ENCODE measurements around the gene ARRDC4.

ARRDC4 gene

DNA sequence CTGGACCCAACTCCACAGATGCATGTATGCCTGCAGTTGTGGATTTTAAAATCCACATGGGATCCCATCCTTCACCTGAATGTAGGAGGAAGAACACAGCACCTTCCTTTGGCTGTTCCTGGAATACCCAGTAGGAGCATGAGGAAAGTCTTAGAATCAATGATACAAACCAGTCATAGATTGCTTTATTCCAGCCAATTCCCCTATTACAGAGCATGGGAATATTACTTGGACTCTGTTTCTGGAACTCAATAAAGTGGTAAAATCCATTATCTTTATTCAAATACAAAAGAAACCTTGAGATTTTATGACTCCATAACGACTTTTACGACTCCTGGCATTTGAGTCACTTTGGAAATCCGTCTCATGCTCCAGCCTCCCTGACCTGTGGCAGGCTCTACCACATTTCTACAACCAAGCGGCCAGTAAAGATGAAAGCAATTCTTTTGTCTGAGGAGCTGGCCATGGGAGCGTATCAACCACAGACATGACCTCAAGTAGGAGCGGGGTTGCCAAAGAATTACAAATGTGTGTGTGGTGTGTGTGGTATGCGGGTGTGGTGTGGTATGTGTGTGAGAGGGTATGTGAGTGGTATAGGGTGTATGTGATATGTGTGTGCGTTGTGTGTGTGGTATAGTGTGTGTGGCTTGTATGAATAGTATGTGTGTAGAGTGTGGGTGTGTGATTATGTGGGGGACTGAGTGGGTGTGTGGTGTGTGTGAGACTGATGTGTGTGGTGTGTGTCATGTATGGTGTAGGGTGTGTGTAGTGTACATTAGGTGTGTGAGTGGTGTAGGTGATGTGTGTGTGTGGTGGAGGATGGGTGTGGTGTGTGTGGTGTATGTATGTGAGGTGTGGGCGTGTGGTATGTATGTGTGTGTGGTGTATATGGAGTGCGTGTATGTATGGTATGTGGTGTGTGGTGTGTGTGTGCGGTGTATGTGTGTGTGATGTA, 40.0 kb downstream of the ARRDC4 start:
- Mint-ChIP-seq H3K4me1 (ENCODE audit: low read depth) (peaks cover 8% of the 10 kb centered on the region), H3K4me3 (no peak overlapping the region), H3K9me3 (no peaks in the 10 kb centered on the region), H3K27me3 (no peaks in the 10 kb centered on the region), H3K27ac (no peak overlapping the region), H3K36me3 (ENCODE audit: low read depth) (no peaks in the 10 kb centered on the region)

DNA sequence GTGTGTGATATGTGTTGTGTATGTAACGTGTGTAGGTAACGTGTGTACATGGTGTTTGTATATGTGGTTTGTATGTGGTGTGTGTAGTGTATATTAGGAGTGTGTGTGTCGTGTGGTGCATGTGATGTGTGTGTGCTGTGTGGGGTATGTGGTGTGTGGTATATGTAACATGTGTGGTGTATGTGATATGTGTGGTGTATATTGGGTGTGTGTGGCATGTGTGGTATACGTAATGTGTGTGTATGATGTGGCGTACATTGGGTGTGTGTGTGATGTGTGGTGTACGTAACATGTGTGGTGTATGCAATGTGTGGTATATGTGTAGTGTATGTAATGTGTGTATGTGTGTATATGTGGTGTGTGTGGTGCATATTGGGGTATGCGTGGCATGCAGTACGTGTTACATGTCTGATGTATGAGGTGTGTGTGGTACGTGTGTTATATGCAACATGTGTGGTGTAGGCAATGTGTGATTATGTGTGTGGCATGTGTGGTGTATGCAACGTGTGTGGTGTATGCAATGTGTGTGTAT, 41.2 kb downstream of the ARRDC4 start:
- H3K4me1 Mint-ChIP-seq (ENCODE audit: low read depth): no peaks in the 10 kb centered on the region
- no peak overlapping the region for H3K27ac Mint-ChIP-seq
- no peak overlapping the region for H3K4me3 Mint-ChIP-seq
- H3K27me3 Mint-ChIP-seq: no peaks in the 10 kb centered on the region
- no peaks in the 10 kb centered on the region for H3K36me3 Mint-ChIP-seq (ENCODE audit: low read depth)
- no peaks in the 10 kb centered on the region for H3K9me3 Mint-ChIP-seq

DNA sequence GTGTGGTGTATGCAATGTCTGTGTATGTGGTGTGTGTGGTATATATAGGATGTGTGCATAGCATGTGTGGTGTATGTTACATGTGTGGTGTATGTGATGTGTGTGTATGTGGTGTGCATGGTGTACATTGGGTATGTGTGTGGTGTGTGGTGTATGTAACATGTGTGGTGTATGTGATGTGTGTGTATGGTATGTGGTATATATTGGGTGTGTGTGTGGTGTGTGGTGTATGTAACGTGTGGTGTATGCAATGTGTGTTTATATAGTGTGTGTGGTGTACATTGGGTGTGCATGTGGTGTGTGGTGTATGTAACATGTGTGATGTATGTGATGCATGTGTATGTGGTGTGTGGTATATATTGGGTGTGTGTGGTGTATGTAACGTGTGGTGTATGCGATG, 41.9 kb downstream of the ARRDC4 start:
- Mint-ChIP-seq H3K27me3 (no peaks in the 10 kb centered on the region), H3K4me1 (ENCODE audit: low read depth) (no peaks in the 10 kb centered on the region), H3K36me3 (ENCODE audit: low read depth) (no peaks in the 10 kb centered on the region), H3K4me3 (no peak overlapping the region), H3K9me3 (no peaks in the 10 kb centered on the region), H3K27ac (no peak overlapping the region)

DNA sequence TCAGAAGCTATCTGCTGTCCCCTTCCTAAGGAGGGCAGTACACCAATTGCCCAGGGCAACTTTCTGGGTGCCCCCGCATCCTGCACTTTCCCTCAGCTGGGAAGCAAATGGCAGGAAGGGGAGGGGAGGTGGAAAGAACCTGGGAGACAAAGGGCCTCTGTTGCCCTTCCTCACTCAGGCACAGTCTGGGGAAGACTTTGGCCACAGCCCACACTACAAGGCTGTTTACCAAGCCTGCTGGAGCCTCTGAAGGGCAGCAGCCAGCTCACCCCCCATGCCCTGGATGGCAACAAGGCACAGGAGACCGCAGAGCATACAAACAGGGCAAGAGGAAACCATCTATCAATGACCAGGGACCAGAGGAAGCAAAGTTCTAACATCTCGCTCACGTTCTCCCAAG, 42.4 kb downstream of the ARRDC4 start:
- Mint-ChIP-seq H3K9me3 (no peaks in the 10 kb centered on the region), H3K27me3 (no peaks in the 10 kb centered on the region), H3K4me1 (ENCODE audit: low read depth) (no peaks in the 10 kb centered on the region), H3K4me3 (no peak overlapping the region), H3K27ac (no peak overlapping the region), H3K36me3 (ENCODE audit: low read depth) (no peaks in the 10 kb centered on the region)

DNA sequence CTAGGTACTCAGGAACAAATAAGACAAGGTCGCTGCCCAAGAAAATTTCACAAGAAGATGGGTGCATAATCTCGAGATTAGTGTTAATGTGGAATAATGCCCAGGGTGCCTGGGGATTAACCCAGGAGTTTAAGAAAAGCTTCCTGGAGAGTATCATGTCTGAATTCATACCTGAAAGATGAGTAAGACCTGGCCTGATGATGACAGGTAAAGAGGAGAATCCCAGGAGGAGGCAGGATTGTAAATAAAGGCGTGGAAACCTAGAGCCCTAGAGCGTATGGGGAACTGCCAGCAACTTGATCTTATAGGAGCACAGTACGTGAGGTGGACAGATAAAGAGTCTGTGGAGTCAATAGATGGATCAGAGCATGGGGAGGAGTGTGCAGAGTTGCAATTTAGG, 43.0 kb downstream of the ARRDC4 start:
- Mint-ChIP-seq H3K4me3 (no peak overlapping the region), H3K9me3 (no peaks in the 10 kb centered on the region), H3K27me3 (no peaks in the 10 kb centered on the region), H3K4me1 (ENCODE audit: low read depth) (no peaks in the 10 kb centered on the region), H3K36me3 (ENCODE audit: low read depth) (no peaks in the 10 kb centered on the region), H3K27ac (no peak overlapping the region)

DNA sequence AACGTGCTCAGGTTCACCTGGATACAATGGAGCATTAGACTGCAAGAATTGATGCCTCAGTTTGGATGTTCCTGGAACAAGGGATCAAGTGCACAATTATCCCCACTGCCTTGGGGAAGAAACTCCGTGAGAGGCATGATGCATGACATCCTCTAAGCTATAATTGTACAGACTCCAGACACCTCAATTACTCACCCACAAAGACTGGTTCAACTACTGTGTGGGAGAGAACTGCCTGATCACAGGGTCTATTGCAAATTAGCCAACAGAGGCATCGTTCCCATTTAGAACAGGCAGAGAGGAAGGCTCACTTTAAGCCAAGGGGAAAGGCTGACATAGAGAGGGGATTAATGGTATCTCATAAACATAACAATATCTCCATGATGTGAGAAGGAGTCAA, 43.5 kb downstream of the ARRDC4 start:
- Mint-ChIP-seq H3K36me3 (ENCODE audit: low read depth) (no peaks in the 10 kb centered on the region), H3K27me3 (peaks cover 1% of the 10 kb centered on the region), H3K27ac (no peak overlapping the region), H3K4me1 (ENCODE audit: low read depth) (no peaks in the 10 kb centered on the region), H3K4me3 (no peak overlapping the region), H3K9me3 (no peaks in the 10 kb centered on the region)

DNA sequence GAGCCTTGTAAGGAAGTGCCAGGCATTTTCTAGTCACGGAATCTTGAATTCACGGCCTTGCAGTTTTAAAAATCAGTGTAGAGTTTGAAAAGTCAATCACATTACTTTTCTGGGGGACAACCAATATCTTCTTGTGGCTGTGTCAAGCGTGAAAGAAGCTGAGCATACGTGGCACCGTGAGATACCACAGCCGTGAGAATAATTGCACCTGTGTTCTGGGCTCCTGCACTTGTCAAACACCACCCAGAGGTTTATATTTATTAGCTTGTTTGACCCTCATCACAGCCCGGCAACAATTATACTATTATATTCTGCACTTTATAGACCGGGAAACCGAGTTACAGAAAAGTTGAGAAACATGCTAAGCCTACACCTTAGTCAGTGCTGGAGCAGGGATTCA, 45.2 kb downstream of the ARRDC4 start:
- no peaks in the 10 kb centered on the region for H3K4me1 Mint-ChIP-seq (ENCODE audit: low read depth)
- H3K27ac Mint-ChIP-seq: no peak overlapping the region
- H3K27me3 Mint-ChIP-seq: peaks cover 14% of the 10 kb centered on the region
- H3K36me3 Mint-ChIP-seq (ENCODE audit: low read depth): no peaks in the 10 kb centered on the region
- no peak overlapping the region for H3K4me3 Mint-ChIP-seq
- no peaks in the 10 kb centered on the region for H3K9me3 Mint-ChIP-seq

DNA sequence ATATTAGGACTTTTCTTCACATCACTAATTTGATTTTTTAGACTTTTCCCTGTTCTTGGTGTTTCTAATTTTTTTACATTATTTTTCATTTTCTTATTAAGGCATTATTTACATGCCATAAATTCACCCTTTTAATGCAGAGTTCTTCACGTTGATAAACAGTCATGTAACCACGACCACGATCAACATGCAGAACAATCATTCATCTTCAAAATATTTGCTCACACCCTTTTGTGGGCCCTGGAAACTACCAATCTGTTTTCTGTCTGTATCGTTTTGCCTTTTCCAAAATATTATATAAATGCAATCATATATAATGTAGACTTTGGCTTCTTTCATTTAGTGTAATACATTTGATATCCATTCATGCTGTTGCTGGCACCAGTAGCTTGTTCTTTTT, 48.7 kb downstream of the ARRDC4 start:
- H3K36me3 Mint-ChIP-seq (ENCODE audit: low read depth): no peaks in the 10 kb centered on the region
- H3K27me3 Mint-ChIP-seq: peaks cover 26% of the 10 kb centered on the region
- no peak overlapping the region for H3K27ac Mint-ChIP-seq
- H3K4me1 Mint-ChIP-seq (ENCODE audit: low read depth): no peaks in the 10 kb centered on the region
- no peaks in the 10 kb centered on the region for H3K9me3 Mint-ChIP-seq
- H3K4me3 Mint-ChIP-seq: no peak overlapping the region

DNA sequence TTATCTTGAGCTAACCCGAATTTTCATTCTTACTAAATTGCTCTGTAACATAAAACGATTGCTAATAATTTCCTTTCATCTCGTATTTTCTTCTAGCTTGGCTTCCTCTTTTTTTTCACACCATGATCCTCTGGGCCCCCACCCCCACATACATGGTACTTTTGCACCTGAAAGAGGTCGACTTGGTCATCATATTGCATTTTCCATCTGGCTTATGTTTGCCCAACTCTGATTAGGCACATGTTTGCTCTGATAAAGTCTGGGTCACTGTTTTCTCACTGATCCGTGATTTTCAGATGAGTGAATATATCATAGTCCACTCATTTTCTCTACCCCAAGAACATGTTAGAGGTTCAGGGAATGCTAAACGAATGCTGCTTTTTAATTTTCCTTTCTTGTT, 49.5 kb downstream of the ARRDC4 start:
- no peaks in the 10 kb centered on the region for H3K4me1 Mint-ChIP-seq (ENCODE audit: low read depth)
- peaks cover 26% of the 10 kb centered on the region for H3K27me3 Mint-ChIP-seq
- no peaks in the 10 kb centered on the region for H3K36me3 Mint-ChIP-seq (ENCODE audit: low read depth)
- no peak overlapping the region for H3K27ac Mint-ChIP-seq
- H3K4me3 Mint-ChIP-seq: no peak overlapping the region
- no peaks in the 10 kb centered on the region for H3K9me3 Mint-ChIP-seq

DNA sequence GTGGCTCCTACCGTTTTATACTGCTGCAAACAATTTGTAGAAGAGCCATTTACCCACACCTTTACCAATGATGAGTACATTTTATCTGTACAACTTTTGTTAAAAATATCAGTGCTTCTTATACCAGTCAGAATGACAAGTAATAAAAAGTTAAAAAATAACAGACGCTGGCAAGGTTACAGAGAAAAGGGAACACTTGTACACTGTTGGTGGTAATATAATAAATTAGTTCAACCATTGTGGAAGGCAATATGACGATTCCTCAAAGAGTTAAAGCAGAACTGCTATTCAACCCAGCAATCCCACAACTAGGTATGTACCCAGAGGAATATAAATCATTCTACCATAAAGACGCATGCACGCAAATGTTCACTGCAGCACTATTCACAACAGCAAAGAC, 51.9 kb downstream of the ARRDC4 start:
- H3K4me1 Mint-ChIP-seq (ENCODE audit: low read depth): no peaks in the 10 kb centered on the region
- peaks cover 26% of the 10 kb centered on the region for H3K27me3 Mint-ChIP-seq
- H3K27ac Mint-ChIP-seq: no peak overlapping the region
- no peak overlapping the region for H3K4me3 Mint-ChIP-seq
- H3K36me3 Mint-ChIP-seq (ENCODE audit: low read depth): no peaks in the 10 kb centered on the region
- H3K9me3 Mint-ChIP-seq: no peaks in the 10 kb centered on the region

DNA sequence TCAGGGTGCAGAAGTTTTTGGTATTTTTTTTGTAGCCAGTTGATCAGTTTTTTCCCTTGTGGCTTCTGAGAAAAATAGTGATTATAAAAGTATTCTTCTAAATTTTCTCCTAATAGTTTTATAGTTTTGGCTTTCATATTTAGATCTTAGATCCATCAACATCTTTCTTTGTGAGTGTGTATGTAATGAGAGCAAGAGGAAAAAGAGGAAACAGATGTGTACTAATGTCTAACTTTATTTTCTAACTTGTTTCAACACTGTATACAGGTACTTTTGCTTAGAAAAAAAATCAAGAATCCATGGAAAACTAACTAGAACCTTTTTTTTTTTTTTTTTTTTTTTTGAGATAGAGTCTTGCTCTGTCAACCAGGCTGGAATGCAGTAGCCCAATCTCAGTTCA, 53.1 kb downstream of the ARRDC4 start:
- H3K36me3 Mint-ChIP-seq (ENCODE audit: low read depth): no peaks in the 10 kb centered on the region
- H3K27ac Mint-ChIP-seq: no peak overlapping the region
- no peaks in the 10 kb centered on the region for H3K9me3 Mint-ChIP-seq
- H3K4me1 Mint-ChIP-seq (ENCODE audit: low read depth): no peaks in the 10 kb centered on the region
- H3K27me3 Mint-ChIP-seq: peaks cover 26% of the 10 kb centered on the region
- no peak overlapping the region for H3K4me3 Mint-ChIP-seq

DNA sequence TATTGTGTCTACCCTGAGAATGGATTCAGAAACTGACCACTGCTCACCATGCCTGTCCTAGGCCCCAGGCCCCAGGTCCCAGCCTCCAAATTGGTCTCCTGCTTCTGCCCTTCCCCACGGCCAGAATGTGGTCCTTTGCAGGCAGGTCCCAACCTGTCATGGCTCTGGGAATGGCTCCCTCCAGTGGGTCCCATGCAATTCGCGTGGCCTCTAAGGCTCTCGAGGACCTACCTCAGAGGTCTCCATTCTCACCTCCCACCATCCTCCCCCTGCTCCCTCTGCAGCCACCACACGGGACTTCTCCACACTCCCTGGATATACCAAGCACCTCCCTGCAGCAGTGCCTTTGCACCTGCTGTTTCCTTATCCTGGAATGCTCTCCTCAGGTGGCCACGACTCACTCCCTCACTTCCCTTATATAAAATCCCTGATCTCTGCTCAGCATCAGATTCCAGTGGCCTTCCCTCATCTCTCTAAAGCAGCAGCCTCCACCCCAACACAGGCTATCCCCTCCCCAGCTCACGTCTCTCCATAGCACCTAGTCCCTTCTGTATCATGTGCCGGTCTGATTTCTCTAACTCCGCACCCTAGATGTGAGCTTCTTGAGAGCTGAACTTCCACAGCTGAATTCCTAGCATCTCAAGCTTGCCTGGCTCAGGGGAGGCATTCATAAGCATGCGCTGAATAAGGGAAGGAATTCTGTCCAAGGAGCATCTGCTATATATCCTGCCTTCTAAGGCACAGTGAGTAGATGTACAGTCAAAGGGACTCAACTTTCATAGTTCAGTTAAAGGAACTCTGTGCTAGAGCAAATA, 56.9 kb downstream of the ARRDC4 start:
- Mint-ChIP-seq H3K27ac (no peak overlapping the region), H3K27me3 (peaks cover 3% of the 10 kb centered on the region), H3K4me3 (no peak overlapping the region), H3K9me3 (no peaks in the 10 kb centered on the region), H3K36me3 (ENCODE audit: low read depth) (no peaks in the 10 kb centered on the region), H3K4me1 (ENCODE audit: low read depth) (no peaks in the 10 kb centered on the region)

DNA sequence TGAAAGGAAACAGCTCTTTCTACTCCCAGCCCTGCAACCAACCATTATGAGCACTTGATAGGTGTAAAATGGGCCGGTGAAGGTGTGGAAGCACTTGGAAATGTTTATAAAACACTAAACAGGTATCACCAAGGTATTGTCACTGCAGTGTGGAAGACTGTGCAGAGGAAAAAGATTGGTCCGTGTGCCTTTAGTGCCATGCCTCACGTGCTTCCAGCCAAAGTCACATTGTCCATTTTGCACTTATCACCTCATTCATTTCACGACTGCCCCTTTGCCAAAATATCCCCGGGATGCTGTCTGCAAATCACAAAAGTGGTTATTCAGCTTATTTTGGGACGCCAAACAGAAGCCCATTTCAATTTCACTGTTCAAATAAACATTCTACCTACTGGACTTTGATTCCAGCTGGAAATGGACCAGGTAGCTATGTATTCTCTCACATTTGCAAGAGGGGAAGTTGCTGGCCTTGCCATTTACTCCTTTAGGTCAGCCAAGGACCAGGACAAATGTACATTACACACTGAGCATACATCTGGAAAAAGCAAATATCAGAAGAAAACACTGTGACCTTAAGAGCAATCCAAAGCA, 58.4 kb downstream of the ARRDC4 start:
- Mint-ChIP-seq H3K9me3 (no peaks in the 10 kb centered on the region), H3K4me3 (no peak overlapping the region), H3K27me3 (no peaks in the 10 kb centered on the region), H3K36me3 (ENCODE audit: low read depth) (no peaks in the 10 kb centered on the region), H3K27ac (no peak overlapping the region), H3K4me1 (ENCODE audit: low read depth) (no peaks in the 10 kb centered on the region)
